GM18868 (cell line): Measurements from ENCODE around the gene RNPS1.

Experiments used
- ATAC-seq: cut with Tn5 transposase; IDR thresholded peaks from one replicate; pipeline ENCODE4 v1.9.1; 2021; ENCODE audit warnings: mild to moderate bottlenecking, moderate library complexity; ENCODE audit not compliant: unreplicated experiment

RNPS1 gene

DNA sequence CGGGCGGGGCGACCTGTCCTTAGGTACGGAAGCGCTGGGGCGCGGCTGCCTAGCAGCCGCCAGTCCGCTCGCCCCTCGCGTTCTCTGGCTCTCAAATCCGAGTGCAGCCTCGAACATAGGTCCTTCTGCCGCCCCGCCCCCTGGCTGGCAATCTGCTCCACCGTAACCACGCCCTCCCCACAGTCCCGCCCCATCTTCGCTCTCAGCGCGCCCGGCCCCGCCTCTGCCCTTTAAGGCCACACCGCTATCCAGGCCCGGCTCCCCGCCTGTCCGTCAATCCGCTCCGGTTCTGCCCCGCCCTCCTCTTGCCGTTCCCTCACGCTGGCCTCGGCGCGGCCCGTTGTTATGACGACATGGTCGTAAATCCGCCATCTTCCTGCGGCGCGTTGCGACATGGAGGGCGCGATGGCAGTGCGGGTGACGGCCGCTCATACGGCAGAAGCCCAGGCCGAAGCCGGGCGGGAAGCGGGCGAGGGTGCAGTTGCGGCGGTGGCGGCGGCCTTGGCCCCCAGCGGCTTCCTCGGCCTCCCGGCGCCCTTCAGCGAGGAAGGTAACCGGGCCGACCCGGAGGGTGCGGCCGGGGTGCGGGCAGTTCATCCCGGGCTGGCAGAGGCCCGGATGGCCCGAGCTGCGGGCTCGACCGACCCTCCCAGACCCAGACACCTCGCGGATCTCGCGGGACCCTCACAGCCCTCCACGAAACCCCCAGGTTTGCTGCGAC is 44.5 kb downstream of the RNPS1 start, which contains the start of gene E4F1:
E4F1 (plus strand) TSS at position 371 of the 721 bp plus-strand sequence; CDS start at position 394, 23 bp downstream.
- ATAC-seq: peak; percentile 94

DNA sequence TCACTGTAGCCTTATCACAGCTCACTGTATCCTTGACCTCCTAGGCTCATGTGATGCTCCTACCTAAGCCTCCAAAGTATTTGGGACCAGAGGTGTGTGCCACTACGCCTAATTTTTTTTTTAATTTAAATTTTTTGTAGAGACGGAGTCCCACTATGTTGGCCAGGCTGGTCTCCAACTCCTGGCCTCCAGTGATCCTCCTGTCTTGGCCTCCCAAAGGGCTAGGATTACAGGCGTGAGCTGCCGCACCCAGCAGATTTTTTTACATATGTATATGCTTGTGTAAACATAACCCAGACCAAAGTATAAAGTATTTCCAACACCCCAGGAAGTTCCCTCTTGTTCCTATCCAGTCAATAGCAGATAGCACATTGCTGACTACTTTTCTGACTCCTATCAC is 51.6 kb downstream of the RNPS1 start:
- ATAC-seq: no peak

DNA sequence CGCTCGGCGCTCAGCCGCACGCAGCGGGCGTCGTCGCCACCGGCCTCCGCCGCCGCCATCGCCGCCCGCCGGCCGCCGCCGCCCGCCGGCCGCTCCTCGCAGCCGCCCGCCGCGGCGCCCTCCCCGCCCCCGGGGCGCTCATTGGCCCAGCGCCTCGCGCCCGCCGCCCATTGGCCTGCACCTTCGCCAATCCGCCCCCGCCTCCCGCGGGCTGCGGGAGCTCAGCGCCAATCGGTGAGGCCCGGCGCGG is 53.3 kb downstream of the RNPS1 start, which contains the start of gene PGP:
PGP (minus strand) TSS at position 122 of the 250 bp plus-strand sequence; CDS start at position 59, 63 bp downstream.
- ATAC-seq: peak; percentile 81

DNA sequence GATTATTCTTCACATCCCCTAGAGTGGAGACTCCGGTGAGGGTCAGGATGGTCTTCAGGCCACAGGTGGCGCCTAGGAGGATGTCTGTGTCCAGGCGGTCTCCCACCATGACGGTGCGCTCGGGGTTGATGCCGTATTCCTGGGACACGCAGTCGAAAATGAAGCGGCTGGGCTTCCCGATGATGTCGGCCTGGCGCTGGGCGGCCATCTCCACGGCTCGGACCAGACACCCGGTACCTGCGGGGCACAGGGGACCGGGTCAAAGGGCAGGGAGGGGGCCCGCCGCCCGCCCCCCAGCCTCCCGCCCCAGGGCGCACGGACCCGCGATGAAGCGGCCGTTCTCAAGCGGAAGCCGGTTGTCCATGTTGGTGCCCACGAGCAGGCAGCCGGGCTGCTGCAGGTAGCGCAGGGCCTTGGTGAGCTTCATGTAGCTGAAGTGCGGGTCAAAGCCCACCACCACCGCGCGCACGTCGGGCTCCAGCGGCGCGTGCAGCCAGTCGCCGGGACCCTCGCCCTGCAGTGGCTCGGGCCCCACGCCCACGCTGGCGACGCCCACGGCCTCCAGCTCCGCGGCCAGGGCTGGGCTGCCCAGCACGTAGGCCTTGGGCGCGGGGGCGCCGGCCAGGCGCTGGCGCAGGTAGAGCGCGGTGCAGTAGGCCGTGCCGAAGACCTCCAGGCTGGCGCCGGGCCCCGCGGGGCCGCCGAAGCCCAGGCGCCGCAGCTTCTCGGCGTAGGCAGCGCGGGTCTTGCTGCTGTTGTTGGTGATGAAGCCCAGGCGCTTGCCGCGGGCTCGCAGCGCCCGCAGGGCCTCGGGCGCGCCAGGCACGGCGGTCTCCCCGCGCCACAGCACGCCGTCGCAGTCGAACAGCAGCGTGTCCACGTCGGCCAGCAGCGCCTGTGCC is 53.9 kb downstream of the RNPS1 start:
- peak; percentile 11 for ATAC-seq

DNA sequence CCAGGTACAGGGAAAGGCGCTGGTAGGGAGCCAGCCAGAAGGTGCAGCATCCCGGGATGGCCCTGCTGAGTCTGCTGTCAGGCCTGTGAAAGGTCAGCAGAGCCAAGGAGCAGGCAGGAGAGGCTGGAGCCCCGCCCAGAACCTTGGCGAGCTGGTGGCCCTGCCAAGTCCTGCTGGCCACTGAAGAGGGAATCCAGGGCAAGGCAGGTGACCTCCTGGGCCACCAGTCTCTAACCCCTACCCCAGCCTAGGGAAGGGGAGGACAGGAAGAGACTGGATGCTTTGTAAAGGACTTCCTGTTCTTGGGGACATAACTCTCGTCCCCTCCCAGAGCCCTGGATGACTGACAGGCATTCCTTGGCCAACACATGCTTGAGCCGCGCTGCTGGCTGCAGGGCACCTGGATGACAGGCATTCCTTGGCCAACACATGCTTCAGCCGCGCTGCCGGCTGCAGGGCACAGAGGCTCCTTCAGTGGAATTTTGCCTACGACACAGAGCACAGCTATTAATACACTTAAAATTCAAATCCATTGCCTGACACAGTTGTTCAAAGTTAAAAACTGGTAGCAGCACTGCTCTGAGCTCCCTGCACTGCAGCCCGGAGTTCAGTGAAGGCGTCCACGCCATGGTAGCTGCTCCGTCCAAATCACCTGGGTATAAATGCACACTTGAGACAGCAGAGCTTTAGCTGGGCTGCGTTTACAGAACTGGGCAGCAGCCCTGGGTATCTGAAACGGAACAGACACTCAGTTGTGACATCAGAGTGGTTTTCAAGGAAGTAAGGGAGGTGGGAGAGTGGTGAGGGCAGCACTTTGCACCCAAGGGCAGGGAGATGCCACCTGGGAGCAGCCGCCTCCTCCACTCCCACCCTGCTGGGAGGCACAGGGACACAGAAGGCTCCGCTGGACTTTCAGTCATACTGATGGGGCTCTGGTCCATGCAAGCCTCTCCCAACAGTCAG is 55.3 kb downstream of the RNPS1 start:
- no peak for ATAC-seq

DNA sequence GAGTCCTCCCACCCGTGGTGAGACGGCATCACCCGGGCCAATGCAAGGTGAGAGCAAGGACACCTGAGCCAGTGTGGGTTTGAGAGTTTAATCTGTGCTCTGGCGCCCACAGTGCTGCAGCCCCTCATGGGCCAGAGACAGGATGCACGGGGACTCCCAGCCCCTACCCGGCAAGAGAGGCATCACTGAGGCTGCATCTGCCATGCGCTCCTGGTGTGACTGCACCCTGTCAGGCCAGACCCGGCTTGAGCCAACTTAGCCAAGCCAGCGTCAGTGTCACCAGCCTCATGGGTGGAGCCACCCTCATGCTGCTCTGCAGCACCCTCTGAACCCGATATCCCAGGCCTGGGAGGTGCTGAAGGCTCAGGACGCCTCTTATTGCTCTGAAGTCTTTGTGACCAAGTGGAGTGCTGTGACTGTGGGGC is 56.0 kb downstream of the RNPS1 start:
- no peak for ATAC-seq

DNA sequence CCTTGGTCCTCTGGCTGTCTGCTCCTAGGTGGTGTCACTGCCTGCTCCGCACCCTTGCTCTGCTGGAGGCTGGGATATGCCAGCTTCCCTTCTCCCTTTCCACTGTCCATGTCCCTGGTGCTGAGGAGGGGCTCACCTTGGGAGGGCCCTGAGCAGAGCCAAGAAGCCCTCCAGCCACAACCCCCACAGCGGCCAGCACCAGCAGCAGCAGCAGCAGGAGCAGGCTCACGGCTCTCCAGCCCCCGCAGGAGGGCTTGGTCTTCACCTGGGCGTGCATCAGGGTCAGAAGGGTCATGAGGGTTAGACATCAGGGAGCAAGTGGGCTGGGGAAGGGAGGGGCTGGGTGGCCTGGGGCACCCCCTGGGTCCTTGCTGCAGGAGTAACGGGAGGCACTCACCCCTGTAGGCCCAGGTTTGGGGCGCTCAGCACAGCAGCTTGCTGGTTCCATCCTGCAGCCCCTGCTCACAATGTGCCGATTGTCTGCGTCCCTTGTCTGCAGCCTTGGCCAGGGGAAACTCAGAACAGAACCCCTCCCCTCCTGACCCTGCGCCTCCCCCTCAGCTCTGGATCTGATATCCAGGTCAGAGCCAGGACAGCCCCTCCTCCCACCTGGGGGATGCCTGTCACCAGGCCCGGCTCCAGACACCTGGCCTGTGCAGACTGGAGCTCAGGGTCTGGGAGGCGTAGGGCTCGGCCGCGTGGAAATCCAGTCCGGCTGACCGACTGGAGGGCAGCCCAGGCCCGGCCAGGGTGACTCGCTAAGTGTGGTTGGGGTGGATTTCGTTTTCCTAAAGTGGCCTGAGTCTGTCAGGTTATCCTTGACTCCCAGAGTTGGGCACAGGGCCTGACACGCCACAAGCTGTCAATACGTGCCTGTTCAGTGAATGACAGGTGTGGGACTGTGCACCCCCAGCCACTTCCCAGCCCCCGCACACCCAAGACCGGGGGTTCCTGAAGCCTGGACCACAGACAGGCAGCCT is 57.2 kb downstream of the RNPS1 start, which contains the start of gene BRICD5:
BRICD5 (minus strand) TSS at position 478 of the 980 bp plus-strand sequence; CDS start at position 448, 30 bp downstream.
- no peak for ATAC-seq

DNA sequence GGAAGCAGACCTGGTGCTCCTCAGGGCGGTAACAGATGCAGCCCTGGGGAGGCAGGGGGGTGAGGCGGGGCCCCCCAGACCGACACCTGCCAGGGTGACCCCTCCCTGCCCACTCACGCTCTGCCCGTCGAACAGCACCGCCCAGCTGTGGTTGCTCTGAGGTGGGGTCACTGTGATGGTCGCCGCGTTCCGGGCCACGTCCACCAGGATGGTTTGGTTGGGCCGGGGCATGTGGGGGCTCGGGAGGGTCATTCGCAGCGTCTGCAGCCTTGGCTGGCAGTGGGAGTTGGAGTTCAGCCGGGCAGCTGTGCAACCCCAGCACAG is 58.0 kb downstream of the RNPS1 start:
- ATAC-seq: no peak

DNA sequence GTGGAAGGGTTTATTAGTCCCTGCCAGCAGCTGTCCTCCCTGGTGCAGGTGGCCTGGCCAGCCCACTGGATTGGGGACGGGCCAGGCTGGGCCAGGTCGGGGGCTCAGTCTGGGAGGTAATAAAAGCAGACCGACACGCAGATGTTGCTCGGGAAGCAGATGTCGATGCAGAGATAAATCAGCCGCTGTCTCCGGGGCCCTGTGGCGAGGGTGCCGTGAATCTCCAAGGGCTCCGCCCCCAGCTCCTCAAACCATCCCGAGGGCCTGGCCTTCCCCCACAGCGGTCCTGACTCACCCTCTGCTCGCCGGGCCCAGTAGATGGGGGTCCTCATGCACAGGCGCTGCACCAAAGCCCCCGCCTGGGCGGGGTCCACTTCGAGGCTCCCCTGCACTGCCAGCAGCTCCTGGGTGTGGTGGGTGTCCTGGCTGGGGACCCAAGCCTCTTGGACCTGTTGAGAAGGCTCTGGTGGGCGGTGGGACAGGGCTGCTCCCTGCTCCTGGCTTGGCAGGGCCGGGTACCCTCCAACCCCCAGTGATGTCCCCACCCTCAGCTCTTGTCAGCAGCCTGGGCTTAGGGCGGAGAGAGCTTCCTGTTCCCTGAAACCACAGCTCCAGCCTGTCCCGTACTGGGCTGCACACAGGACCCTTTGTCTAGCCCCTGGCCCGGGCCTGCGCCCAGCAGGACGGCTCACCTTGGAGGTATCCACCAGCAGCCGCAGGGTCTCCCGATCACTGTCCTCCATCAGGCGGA is 58.5 kb downstream of the RNPS1 start:
- no peak for ATAC-seq

DNA sequence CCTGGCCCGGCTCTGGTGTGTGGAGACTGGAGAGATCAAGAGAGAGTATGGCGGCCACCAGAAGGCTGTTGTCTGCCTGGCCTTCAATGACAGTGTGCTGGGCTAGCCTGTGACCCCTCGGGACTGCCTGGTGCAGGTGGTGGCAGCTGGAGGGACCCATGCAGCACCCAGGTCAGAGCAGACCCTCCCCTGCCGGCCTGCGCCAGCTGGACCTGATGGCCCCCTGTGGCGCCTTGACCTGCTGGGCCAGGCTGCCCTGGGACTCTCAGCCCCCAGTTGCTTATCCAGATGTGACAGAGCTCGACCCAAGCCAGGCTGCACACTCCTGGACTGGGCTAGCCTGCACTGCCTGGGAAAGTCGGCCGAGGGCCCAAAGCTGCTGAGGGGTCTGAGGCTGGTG is 59.2 kb downstream of the RNPS1 start:
- ATAC-seq: no peak

DNA sequence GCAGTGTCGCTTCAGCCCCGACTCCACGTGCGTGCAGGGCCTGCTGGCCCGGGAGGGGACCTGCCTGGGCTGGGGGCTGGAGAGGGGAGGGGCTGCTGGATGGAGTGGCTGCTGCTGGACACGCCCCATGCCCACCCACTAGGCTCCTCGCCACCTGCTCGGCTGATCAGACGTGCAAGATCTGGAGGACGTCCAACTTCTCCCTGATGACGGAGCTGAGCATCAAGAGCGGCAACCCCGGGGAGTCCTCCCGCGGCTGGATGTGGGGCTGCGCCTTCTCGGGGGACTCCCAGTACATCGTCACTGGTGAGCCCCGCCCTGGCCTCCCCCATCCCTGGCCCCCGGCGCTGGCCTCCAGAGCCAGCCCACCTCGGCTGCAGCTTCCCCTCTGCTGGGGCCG is 59.6 kb downstream of the RNPS1 start:
- no peak for ATAC-seq

DNA sequence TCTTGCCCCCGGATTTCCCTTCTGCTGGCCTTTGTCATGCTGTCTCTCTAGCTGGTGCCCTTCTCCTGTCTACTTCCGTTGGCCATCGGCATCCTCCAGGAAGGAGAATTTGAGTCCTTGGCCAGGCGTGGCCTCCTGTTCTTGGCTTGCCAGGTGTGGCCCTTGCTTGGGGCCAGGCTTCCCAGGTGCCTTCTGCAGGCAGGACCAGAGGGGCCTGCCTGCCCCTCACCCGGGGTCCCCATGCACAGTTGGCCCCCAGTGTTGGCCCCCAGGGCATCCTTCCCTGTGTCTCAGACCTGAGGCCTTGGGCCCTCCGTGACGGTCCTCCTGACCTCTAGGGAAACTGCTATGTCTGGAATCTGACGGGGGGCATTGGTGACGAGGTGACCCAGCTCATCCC is 60.1 kb downstream of the RNPS1 start:
- ATAC-seq: no peak

DNA sequence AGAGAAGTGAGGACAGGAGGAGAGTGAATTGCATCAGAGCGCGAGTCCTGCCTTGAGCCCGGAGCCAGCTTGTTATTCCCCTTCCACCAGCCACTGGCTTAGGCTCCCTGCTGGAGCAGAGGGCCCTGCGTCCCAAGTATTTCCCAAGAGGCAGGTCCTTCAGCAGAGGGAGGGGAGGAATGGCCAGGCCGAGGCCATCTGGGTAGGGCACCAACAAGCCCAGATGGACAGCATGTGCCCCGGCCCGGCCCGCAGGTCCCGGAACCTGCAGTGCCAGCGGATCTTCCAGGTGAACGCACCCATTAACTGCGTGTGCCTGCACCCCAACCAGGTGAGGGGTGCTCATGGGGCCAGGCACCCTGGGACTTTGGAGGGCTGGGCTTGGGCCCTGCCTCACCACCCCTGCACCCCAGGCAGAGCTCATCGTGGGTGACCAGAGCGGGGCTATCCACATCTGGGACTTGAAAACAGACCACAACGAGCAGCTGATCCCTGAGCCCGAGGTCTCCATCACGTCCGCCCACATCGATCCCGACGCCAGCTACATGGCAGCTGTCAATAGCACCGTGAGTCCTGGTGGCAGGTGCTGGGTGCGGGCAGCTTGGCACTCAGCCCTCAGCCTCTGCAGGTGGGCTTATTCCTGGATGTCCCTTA is 61.0 kb downstream of the RNPS1 start:
- ATAC-seq: no peak

DNA sequence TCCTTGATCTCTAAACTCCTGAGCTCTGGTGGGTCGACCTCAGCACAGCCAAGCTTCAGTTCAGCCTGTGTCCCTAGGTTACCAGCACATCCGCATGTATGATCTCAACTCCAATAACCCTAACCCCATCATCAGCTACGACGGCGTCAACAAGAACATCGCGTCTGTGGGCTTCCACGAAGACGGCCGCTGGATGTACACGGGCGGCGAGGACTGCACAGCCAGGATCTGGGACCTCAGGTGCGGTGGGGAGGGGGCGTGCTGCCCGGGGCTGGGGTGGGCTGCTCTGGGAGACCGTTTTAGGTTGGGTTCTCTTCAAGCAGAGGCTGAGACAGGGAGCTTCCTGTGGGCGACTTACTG is 61.5 kb downstream of the RNPS1 start:
- no peak for ATAC-seq

DNA sequence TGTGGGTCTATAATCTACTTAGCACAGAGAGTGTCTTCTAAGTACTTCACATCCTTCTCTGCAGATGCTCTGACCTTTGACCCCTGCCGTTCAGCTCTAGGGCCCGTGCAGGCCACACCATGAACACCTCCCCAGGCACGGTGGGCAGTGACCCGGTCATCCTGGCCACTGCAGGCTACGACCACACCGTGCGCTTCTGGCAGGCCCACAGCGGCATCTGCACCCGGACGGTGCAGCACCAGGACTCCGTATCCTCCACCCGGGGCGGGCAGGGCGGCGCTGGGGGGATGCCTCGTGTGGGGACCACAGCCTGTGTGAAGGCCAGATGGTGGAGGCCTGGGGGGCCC is 62.0 kb downstream of the RNPS1 start:
- ATAC-seq: peak; percentile 13

DNA sequence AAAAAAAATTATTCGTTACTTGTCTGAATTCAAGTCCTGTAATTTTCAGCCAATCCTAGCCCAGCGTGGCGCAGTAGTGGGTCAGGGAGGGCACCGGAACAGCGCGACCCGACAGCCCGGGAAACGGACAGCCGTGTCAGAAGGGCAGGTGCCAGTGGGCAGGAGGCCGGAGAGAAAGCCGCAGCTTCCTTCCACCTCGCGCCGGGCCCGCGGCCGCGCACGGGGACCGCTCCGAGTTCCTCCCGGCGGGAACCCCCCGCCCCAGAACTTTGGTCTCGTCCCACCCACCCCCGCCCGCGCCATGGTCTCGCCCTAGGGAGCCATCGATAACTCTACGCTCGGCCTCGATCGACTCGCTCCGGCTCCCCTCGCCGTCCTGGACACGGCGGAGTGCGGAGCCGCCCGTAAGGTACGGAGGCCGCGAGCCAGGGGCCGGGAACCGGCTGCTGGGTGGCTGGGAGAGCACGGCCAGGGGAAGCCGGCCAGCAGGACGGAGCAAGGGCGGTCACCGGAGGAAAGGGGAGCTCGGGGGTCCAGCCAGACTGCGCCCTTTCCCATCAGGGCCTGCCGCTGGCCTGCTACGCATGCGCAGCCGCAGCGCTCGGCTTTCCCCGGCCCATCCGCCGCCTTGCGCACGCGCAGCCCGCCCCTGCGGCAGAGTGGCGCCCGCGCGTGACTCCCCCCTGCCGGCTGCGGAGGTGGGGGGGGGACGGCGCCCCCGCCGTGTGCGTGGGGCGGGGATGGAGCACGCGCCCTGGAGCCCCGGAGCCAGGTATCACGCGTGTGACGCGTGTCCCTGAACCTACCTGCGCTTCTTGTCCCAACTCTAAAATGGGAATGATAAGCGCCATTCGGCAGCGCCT is 62.6 kb downstream of the RNPS1 start, which contains the start of gene MLST8:
MLST8 (plus strand) TSS at position 351 of the 863 bp plus-strand sequence. CDS start 632 bp downstream, outside the sequence.
- ATAC-seq: peak; percentile 77

DNA sequence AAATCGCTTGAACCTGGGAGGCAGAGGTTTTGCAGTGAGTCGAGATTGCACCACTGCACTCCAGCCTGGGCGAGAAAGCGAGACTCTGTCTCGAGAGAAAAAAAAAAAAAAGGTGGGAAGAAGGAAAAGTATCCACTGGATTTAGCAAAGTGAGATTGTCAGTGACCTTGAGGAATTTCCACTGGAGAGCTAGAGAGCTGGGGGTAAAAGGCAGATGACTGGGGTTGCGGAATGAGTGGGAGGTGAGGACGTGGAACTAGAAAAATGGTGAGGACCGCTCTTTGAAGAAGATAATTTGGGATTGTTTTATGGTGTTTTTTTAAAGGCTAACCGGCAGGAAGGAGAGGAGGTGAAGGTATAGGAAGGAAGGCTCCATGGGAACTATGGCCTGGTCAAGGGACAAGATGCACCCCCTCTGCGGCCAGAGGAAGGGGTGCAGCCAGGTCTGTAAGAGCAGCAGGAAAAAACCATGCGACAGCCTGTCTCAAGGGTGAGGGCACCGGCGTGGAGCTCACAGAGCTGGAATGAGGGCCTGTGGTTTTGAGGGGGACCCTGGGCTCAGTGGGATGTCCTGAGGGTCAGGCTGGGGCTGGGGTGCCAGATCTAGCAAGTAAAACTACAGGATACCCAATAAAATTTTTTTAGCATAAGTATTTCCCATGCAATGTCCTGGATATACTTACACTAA is 63.4 kb downstream of the RNPS1 start:
- no peak for ATAC-seq
